GM12875 (cell line): ENCODE results near the gene GGPS1.
"Not testable (repeated sequence)": the region's sequence is repeated elsewhere in the genome, so short reads cannot be mapped to it uniquely, and the experiment has no call there.

Experiments
- H3K4me3 ChIP-seq: one replicate; pipeline ENCODE4 v1.5.1; 2011; ENCODE audit warnings: low read depth, low read length, control low read depth
- CTCF ChIP-seq: IDR thresholded peaks from 2 replicates; pipeline ENCODE4 v1.5.1; 2011; ENCODE audit warnings: low read depth, mild to moderate bottlenecking, control low read depth, inconsistent platforms, low read length, moderate library complexity, borderline replicate concordance; ENCODE audit not compliant: insufficient read depth

The GGPS1 gene

GRCh38 chr1:235357485-235358373, 29.4 kb downstream of the GGPS1 start:
- TF ChIP-seq CTCF: no peak

GRCh38 chr1:235358899-235359298, 30.5 kb downstream of the GGPS1 start:
- H3K4me3 ChIP-seq: no peak overlapping the region
- no peak for TF ChIP-seq CTCF

More at GRCh38 chr1:235357485-235358373, 29.4 kb downstream of the GGPS1 start:
- no peak overlapping the region for H3K4me3 ChIP-seq

GRCh38 chr1:235364189-235364588, 35.8 kb downstream of the GGPS1 start:
- H3K4me3 ChIP-seq: not testable (repeated sequence)

GRCh38 chr1:235366286-235366685, 37.9 kb downstream of the GGPS1 start:
- no peak for TF ChIP-seq CTCF
- H3K4me3 ChIP-seq: no peak overlapping the region

GRCh38 chr1:235367000-235367908, 38.9 kb downstream of the GGPS1 start, which contains the start of gene TBCE:
Gene TBCE, plus strand, starts transcription at chr1:235367427. Its CDS starts 12,623 bp downstream, at chr1:235380050.
- peak within 1 kb of the TSS; percentile 62 for H3K4me3 ChIP-seq
- TF ChIP-seq CTCF: no peak

- TF ChIP-seq CTCF: no peak
- H3K4me3 ChIP-seq: no peak overlapping the region
Observed at GRCh38 chr1:235368428-235368827, 40.1 kb downstream of the GGPS1 start.

GRCh38 chr1:235369802-235370201, 41.4 kb downstream of the GGPS1 start:
- no peak for TF ChIP-seq CTCF
- H3K4me3 ChIP-seq: no peak overlapping the region
